GM18519 (cell line): ENCODE results near the gene UGT2B10.
"Not testable (repeated sequence)": the region's sequence is repeated elsewhere in the genome, so short reads cannot be mapped to it uniquely, and the experiment has no call there.

ENCODE experiments used
- ATAC-seq: cut with Tn5 transposase; IDR thresholded peaks from one replicate; pipeline ENCODE4 v1.9.1; 2021; ENCODE audit warnings: mild to moderate bottlenecking, moderate library complexity; ENCODE audit not compliant: unreplicated experiment, low FRiP score

UGT2B10 gene

GRCh38 chr4:68815617-68816409 is at the start of gene UGT2B10:
Gene UGT2B10 (plus strand): TSS chr4:68815994. CDS start chr4:68816020, 26 bp downstream.
- not testable (repeated sequence) for ATAC-seq

- ATAC-seq = not testable (repeated sequence)
These were observed 44.0 kb upstream of the UGT2B10 start for GRCh38 chr4:68771836-68772235.

DNA sequence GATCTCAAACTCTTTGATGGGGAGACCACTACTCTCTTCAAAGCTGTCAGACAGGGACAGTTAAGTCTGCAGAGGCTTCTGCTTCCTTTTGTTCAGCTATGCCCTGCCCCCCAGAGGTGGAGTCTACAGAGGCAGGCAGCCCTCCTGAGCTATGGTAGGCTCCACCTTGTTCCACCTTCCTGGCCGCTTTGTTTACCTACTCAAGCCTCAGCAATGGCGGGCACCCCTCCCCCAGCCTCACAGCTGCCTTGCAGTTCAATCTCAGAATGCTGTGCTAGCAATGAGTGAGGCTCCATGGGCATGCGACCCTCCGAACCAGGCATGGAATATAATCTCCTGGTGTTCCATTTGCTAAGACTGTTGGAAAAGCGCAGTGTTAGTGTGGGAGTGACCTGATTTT is 42.1 kb upstream of the UGT2B10 start:
- no peak for ATAC-seq

GRCh38 chr4:68780232-68780631 is 35.6 kb upstream of the UGT2B10 start:
- no peak for ATAC-seq

- no peak for ATAC-seq
These were observed 18.7 kb upstream of the UGT2B10 start for GRCh38 chr4:68797048-68797447.

DNA sequence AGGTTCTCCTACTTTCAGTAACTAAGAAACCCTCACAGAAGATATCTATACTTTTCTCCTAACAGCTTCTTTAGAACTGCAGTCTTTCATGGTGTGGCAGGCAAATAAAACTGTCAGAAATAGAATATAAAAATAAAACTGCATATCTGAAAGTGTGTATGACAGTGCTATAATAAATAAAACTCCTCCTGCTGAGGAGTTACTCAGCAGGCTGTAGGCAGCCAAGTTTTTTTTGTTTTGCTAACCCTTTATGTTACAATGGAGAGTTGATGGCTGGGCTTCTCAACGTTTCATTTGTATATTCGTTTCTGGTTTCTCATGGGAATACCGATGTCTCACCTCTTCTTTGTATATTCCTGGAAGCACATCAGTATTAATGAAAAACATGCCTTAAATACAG is 18.2 kb upstream of the UGT2B10 start:
- no peak for ATAC-seq

GRCh38 chr4:68803013-68803412 is 12.8 kb upstream of the UGT2B10 start:
- no peak for ATAC-seq

- no peak for ATAC-seq
These were observed 7.7 kb upstream of the UGT2B10 start for GRCh38 chr4:68808060-68808459.

GRCh38 chr4:68810919-68811318 is 4.9 kb upstream of the UGT2B10 start:
- ATAC-seq = no peak

GRCh38 chr4:68816410-68817265 is 844 bp downstream of the UGT2B10 start:
- ATAC-seq = not testable (repeated sequence)

GRCh38 chr4:68817386-68817785 is 1.6 kb downstream of the UGT2B10 start:
- ATAC-seq = no peak

DNA sequence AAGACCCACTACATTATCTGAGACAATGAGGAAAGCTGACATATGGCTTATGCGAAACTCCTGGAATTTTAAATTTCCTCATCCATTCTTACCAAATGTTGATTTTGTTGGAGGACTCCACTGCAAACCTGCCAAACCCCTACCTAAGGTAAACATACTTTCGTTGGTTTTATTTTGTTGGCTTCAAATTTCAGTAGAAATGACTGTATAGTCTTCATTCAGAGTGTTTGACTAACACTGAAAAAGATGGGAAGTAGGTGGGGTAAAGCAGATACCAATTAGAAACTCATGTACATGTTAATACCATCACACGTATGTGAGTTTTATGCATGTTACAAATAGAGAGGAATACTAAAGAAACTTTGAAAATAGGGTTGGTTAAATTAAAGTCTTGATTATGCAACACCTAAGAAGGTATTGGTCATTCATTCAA is 2.3 kb downstream of the UGT2B10 start:
- ATAC-seq = not testable (repeated sequence)

GRCh38 chr4:68831642-68832041 is 15.8 kb downstream of the UGT2B10 start:
- no peak for ATAC-seq

- ATAC-seq = no peak
These were observed 34.5 kb downstream of the UGT2B10 start for GRCh38 chr4:68850293-68850692.

DNA sequence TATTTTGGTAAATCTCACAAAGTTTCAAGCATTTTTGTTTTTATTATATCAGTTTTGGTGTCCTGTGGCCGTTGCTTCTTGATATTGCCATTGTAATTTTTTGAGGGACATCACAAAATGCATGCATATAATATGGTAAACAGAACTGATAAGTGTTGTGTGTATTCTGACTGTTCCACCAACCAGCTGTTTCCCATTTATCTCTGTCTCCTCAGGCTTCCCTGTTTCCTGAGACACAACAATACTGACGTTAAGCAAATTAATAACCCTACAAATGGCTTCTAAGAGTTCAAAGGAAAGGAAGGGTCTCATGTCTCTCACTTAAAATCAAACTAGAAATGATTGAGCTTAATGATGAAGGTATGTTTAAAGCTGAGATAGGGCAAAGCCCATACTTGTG is 40.0 kb downstream of the UGT2B10 start:
- no peak for ATAC-seq

DNA sequence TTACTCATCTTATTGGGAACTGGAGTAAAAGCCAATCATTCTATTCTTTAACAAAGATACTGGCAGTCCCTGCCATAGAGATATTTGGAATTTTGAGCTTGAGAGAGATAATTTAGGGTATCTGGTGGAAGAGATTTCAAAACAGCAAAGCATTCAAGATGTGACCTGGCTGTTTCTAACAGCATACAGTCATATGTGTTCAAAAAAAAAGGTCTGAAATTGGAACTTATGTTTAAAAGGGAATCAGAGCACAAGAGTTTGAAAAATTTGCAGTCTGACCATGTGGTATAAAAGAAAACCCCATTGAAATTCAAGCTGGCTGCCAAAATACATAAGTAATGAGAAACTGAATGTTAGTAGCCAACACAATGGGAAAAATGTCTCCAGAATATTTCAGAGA is 42.2 kb downstream of the UGT2B10 start:
- ATAC-seq = no peak

DNA sequence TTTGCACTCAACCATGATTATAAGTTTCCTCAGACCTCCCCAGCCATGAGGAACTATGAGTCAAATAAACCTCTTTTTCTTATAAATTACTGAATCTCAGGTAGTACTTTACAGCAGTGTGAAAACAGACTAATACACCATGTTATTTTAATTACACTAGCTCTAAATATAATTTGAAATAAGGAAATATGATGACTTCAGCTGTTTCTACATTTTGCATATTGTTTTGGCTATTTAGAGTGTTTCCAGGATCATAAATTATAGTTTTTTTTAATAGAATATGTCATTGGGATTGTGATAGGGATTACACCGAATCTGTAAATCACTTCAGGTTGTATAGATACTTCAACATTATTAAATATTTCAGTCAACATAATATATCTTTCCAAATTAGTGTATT is 43.9 kb downstream of the UGT2B10 start:
- ATAC-seq = no peak

DNA sequence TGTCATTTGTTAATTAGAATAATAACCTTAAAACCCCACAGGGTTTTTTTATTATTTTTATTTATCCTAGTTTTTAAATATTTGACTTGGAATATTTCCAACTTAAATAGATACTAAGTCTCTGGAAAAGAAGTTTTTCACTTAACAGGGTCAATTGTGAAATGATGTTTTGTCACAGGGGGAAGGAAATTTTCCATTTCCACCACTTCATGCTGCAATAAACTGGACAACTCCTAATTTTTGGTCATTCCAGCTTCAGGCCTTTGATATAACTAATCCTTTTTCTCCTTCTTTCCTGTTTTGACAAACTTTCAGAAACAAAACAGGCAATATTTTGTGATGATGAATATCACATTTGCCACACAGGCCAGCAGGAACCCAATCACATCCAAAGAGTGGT is 45.3 kb downstream of the UGT2B10 start:
- ATAC-seq = no peak

DNA sequence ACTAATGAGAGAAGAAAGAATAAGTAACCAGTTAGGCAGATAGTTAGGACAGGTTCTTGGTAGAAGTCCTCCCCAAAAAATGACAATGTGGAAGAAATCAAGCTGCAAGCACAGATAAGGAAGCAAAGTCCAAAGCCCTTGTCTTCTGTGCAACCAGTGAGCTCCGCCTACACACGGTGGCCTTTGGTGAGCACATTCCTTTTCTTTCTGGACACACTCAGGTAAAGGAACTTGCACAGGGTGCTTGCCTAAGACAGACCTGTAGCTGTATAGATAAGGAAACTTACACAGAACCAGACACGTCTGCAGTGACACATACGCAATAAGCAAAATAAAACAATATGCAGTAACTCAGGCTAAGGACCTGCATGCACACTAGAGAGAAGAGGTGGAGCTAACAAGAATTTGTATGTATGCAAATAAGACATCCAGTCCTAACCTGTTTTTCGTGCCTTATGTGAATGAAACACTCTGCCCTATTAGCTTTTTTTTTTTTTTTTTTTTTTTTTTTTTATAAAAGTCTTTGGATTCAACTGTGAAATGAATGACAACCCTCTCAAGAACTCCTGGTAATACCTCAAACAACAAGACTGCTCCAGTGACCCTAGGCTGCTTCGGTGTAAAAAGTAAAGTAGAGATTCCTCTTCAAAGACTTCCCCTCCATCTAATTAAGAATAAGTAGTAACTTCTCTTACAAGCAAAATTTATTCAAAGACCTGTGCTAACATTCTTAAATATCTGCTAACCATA is 48.8 kb downstream of the UGT2B10 start:
- no peak for ATAC-seq

- ATAC-seq = no peak
These were observed 49.4 kb downstream of the UGT2B10 start for GRCh38 chr4:68865188-68865638.

GRCh38 chr4:68865760-68866159 is 50.0 kb downstream of the UGT2B10 start:
- no peak for ATAC-seq
